ENCODE measurements around the gene SMAP1.
"Not testable (repeated sequence)": the region's sequence is repeated elsewhere in the genome, so short reads cannot be mapped to it uniquely, and the experiment has no call there.

SMAP1 gene

GRCh38 chr6:70740746-70741145, 73.1 kb downstream of the SMAP1 start:
- DNase-seq (ENCODE audit: low read depth) = not testable (repeated sequence)

- DNase-seq (ENCODE audit: low read depth) = not testable (repeated sequence)
Observed at GRCh38 chr6:70742462-70742861, 74.8 kb downstream of the SMAP1 start.

GRCh38 chr6:70753870-70754380, 86.2 kb downstream of the SMAP1 start:
- no peak for DNase-seq (ENCODE audit: low read depth)

GRCh38 chr6:70758883-70759282, 91.2 kb downstream of the SMAP1 start:
- DNase-seq (ENCODE audit: low read depth) = no peak

GRCh38 chr6:70763754-70764510, 96.2 kb downstream of the SMAP1 start:
- no peak for DNase-seq (ENCODE audit: low read depth)

- no peak for DNase-seq (ENCODE audit: low read depth)
Observed at GRCh38 chr6:70764706-70765105, 97.0 kb downstream of the SMAP1 start.

GRCh38 chr6:70771351-70771750, 103.7 kb downstream of the SMAP1 start:
- not testable (repeated sequence) for DNase-seq (ENCODE audit: low read depth)

- no peak for DNase-seq (ENCODE audit: low read depth)
Observed at GRCh38 chr6:70779934-70780333, 112.3 kb downstream of the SMAP1 start.

GRCh38 chr6:70790483-70791224, 123.0 kb downstream of the SMAP1 start:
- no peak for DNase-seq (ENCODE audit: low read depth)

- no peak for DNase-seq (ENCODE audit: low read depth)
Observed at GRCh38 chr6:70797625-70798024, 129.9 kb downstream of the SMAP1 start.

GRCh38 chr6:70806086-70806485, 138.4 kb downstream of the SMAP1 start:
- DNase-seq (ENCODE audit: low read depth) = no peak

- DNase-seq (ENCODE audit: low read depth) = no peak
Observed at GRCh38 chr6:70811788-70812187, 144.1 kb downstream of the SMAP1 start.

GRCh38 chr6:70813885-70814284, 146.2 kb downstream of the SMAP1 start:
- DNase-seq (ENCODE audit: low read depth) = no peak

- DNase-seq (ENCODE audit: low read depth) = no peak
Observed at GRCh38 chr6:70819646-70820045, 152.0 kb downstream of the SMAP1 start.

GRCh38 chr6:70820778-70821177, 153.1 kb downstream of the SMAP1 start:
- no peak for DNase-seq (ENCODE audit: low read depth)

- DNase-seq (ENCODE audit: low read depth) = no peak
Observed at GRCh38 chr6:70821751-70822150, 154.1 kb downstream of the SMAP1 start.

- DNase-seq (ENCODE audit: low read depth) = no peak
Observed at GRCh38 chr6:70823651-70824050, 156.0 kb downstream of the SMAP1 start.

GRCh38 chr6:70831427-70831826, 163.7 kb downstream of the SMAP1 start:
- DNase-seq (ENCODE audit: low read depth) = no peak

GRCh38 chr6:70834520-70834919, 166.8 kb downstream of the SMAP1 start:
- no peak for DNase-seq (ENCODE audit: low read depth)

- DNase-seq (ENCODE audit: low read depth) = no peak
Observed at GRCh38 chr6:70838907-70839285, 171.2 kb downstream of the SMAP1 start.

- DNase-seq (ENCODE audit: low read depth) = no peak
Observed at GRCh38 chr6:70839286-70840266, 171.9 kb downstream of the SMAP1 start.

- no peak for DNase-seq (ENCODE audit: low read depth)
Observed at GRCh38 chr6:70841112-70841511, 173.4 kb downstream of the SMAP1 start.
